HG03039 (cell line): ENCODE results near the gene GFRA1.

Experiments
- ATAC-seq: cut with Tn5 transposase; IDR thresholded peaks from one replicate; pipeline ENCODE4 v1.9.1; 2021; ENCODE audit warnings: mild to moderate bottlenecking, moderate library complexity; ENCODE audit not compliant: unreplicated experiment

The GFRA1 gene

GRCh38 chr10:116164291-116164690 lies 108.7 kb downstream of the GFRA1 start:
- no peak for ATAC-seq

GRCh38 chr10:116163333-116164131 lies 109.5 kb downstream of the GFRA1 start:
- ATAC-seq: no peak

- no peak for ATAC-seq
Observed at GRCh38 chr10:116162851-116163250, 110.2 kb downstream of the GFRA1 start.

- no peak for ATAC-seq
Observed at GRCh38 chr10:116160271-116160670, 112.7 kb downstream of the GFRA1 start.

GRCh38 chr10:116159197-116159596 lies 113.8 kb downstream of the GFRA1 start:
- ATAC-seq: no peak

GRCh38 chr10:116158036-116158435 lies 115.0 kb downstream of the GFRA1 start:
- no peak for ATAC-seq

GRCh38 chr10:116157485-116157884 lies 115.5 kb downstream of the GFRA1 start:
- ATAC-seq: no peak

- ATAC-seq: no peak
Observed at GRCh38 chr10:116156819-116157218, 116.2 kb downstream of the GFRA1 start.

GRCh38 chr10:116155191-116155590 lies 117.8 kb downstream of the GFRA1 start:
- no peak for ATAC-seq

- ATAC-seq: no peak
Observed at GRCh38 chr10:116154651-116155050, 118.4 kb downstream of the GFRA1 start.

- no peak for ATAC-seq
Observed at GRCh38 chr10:116151076-116151475, 121.9 kb downstream of the GFRA1 start.

GRCh38 chr10:116150606-116151005 lies 122.4 kb downstream of the GFRA1 start:
- no peak for ATAC-seq

- ATAC-seq: no peak
Observed at GRCh38 chr10:116147147-116147905, 125.7 kb downstream of the GFRA1 start.

- no peak for ATAC-seq
Observed at GRCh38 chr10:116146372-116147140, 126.5 kb downstream of the GFRA1 start.

GRCh38 chr10:116143673-116144222 lies 129.3 kb downstream of the GFRA1 start:
- ATAC-seq: no peak

GRCh38 chr10:116141855-116142254 lies 131.2 kb downstream of the GFRA1 start:
- no peak for ATAC-seq

GRCh38 chr10:116141246-116141645 lies 131.8 kb downstream of the GFRA1 start:
- ATAC-seq: no peak

GRCh38 chr10:116139886-116140285 lies 133.1 kb downstream of the GFRA1 start:
- no peak for ATAC-seq

GRCh38 chr10:116138897-116139296 lies 134.1 kb downstream of the GFRA1 start:
- ATAC-seq: no peak

- ATAC-seq: no peak
Observed at GRCh38 chr10:116136261-116136660, 136.7 kb downstream of the GFRA1 start.

- no peak for ATAC-seq
Observed at GRCh38 chr10:116134322-116134721, 138.7 kb downstream of the GFRA1 start.
